OCI-LY3 (cell line): ENCODE results near the gene PSAPL1.

ENCODE experiments used
- CTCF ChIP-seq: fragments of 200-600, 300-600 bp; sonication (generic); IDR thresholded peaks from 2 replicates; pipeline ENCODE4 v1.5.1; 2014; ENCODE audit warnings: antibody characterized with exemption, low read length, low read depth
- EZH2phosphoT487 ChIP-seq: fragments of 200-600 bp; shearing (Covaris generic); IDR thresholded peaks from 2 replicates; pipeline ENCODE4 v1.6.1; 2018; ENCODE audit warnings: antibody characterized with exemption, mixed run types, low read depth

- TF ChIP-seq CTCF (no peak), EZH2phosphoT487 (no peak)
Measured at GRCh38 chr4:7433376-7434140, 1.2 kb downstream of the PSAPL1 start.
